ENCODE measurements around the gene TRIM29. TPM values are rescaled to one million over a fixed set of nuclear protein-coding genes. Genes with fewer than 3 reads are reported as not detected.

Gene TRIM29
- total and polyA plus RNA-seq, 10 of the 15 experiments (the other 5 are each of a cell fraction or from before 2014, with no cell fraction given): 0.08 to 0.67 (median 0.26) TPM; not detected in 5

GRCh38 chr11:120134931-120135228 is 3.0 kb downstream of the TRIM29 start:
- RAD21 ChIA-PET (ENCODE audit: unreplicated experiment): no interaction called here
- no peak overlapping the region for H3K4me2 ChIP-seq (ENCODE audit: control insufficient read depth, insufficient read depth)
- 14% methylated on average over 5 of the region's 5 CpGs for WGBS (ENCODE audit: insufficient coverage, insufficient replicate concordance, low lambda C conversion rate, missing lambda C conversion rate)

DNA sequence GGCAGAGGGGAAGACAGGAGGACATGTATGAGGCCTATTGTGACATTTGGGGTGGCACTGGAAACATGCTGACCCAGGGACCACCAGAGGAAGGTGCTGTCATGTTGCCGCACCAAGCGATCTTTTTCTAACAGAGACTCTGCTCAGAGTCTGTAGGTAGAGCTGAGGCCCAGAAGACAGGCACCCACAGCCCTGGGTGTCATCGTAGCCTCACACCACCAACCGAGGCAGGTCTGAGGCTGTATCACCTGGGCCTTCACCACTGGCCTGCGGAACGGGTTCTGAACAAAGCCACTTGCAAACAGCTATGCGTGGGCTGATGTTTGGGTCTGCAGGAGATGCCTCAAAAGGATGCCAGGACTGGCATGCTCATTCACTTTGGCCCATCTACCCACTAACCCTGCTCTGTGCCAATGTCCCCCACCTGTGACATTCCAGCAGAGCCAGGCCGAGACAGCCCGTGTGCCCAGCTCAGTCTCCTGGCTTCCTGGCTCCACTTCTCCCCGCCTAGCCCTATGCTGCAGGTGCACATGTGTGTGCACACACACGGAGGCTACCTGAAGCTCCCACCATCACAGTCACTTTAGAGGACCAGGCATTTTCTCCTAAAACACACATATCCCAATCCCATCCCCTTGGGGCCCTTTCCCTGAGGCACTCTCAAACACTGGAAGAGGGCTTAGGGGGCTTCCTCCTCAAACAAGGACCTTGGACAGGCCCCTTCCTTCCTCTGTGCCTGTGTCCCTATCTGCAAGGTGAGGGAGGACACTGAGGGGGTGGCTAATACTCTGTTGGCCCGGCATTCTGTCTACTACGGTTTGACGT is 3.6 kb downstream of the TRIM29 start:
- no peak for FAIRE-seq
- Histone ChIP-seq H3K9me3 (replicated peaks; ENCODE audit: control insufficient read depth, insufficient read depth, low read length) (no peaks in the 10 kb centered on the region), H2AFZ (ENCODE audit: control insufficient read depth, low read depth, low read length) (no peak overlapping the region), H3K4me1 (ENCODE audit: control insufficient read depth, insufficient read depth, low read length) (no peaks in the 10 kb centered on the region), H3K36me3 (ENCODE audit: control insufficient read depth in 2 of 2, insufficient read depth in 2 of 2, low read length in 1 of 2) (no peaks in the 10 kb centered on the region), H3K27me3 (replicated peaks in 1 of 2; ENCODE audit: control insufficient read depth in 2 of 2, insufficient read depth in 2 of 2, low read length in 1 of 2) (peaks cover 5 to 15% of the 10 kb centered on the region in 2 experiments), H3K9ac (ENCODE audit: control insufficient read depth, insufficient read depth, low read length) (no peak overlapping the region), H3K4me3 (no peak overlapping the region), H3K4me2 (ENCODE audit: control insufficient read depth, insufficient read depth) (no peak overlapping the region), H3K27ac (ENCODE audit: control insufficient read depth, insufficient read depth) (no peak overlapping the region), H4K20me1 (ENCODE audit: control insufficient read depth, insufficient read depth) (no peaks in the 10 kb centered on the region), H3K79me2 (ENCODE audit: control insufficient read depth, insufficient read depth, low read length) (no peaks in the 10 kb centered on the region)
- intact Hi-C loops (cut with micrococcal nuclease; ENCODE audit: unreplicated experiment) (no loop called here), in situ Hi-C loops (cut with MboI) (no loop called here)
- RAD21 ChIA-PET (ENCODE audit: unreplicated experiment): no interaction called here
- CTCF ChIA-PET: interaction anchor here (1.0 kb wide), 1 partner anchor 168 kb away, joined by 3 read pairs; no protein-coding TSS in a partner anchor
- POLR2A ChIA-PET: no interaction called here
- BruUV-seq (replicated peaks): no TSS peak
- DNase-seq (ENCODE audit: low read depth, low spot score): no peak
- SMC1A ChIA-PET (ENCODE audit: uncharacterized antibody, unreplicated experiment): no interaction called here
- whole genome bisulfite sequencing (ENCODE audit: insufficient coverage, insufficient replicate concordance, low lambda C conversion rate, missing lambda C conversion rate): 19% methylated on average over 14 of the region's 14 CpGs
- no peak for TF ChIP-seq TCF12 (IDR thresholded peaks at IDR 0.05; ENCODE audit: low read depth, low read length)
- ATAC-seq: no peak

More at GRCh38 chr11:120134931-120135228, 3.0 kb downstream of the TRIM29 start:
- no peak for FAIRE-seq
- ChIA-PET POLR2A (no interaction called here), SMC1A (ENCODE audit: uncharacterized antibody, unreplicated experiment) (no interaction called here), CTCF (interaction anchor here (0.6 to 1.0 kb wide), 2 partner anchors 67 to 167 kb away, joined by 3 read pairs; no protein-coding TSS in a partner anchor)
- Histone ChIP-seq H4K20me1 (ENCODE audit: control insufficient read depth, insufficient read depth) (no peaks in the 10 kb centered on the region), H3K9ac (ENCODE audit: control insufficient read depth, insufficient read depth, low read length) (no peak overlapping the region), H3K4me3 (no peak overlapping the region), H3K9me3 (replicated peaks; ENCODE audit: control insufficient read depth, insufficient read depth, low read length) (no peaks in the 10 kb centered on the region), H3K27ac (ENCODE audit: control insufficient read depth, insufficient read depth) (no peak overlapping the region), H3K36me3 (ENCODE audit: control insufficient read depth in 2 of 2, insufficient read depth in 2 of 2, low read length in 1 of 2) (no peaks in the 10 kb centered on the region), H2AFZ (ENCODE audit: control insufficient read depth, low read depth, low read length) (no peak overlapping the region), H3K4me1 (ENCODE audit: control insufficient read depth, insufficient read depth, low read length) (no peaks in the 10 kb centered on the region), H3K79me2 (ENCODE audit: control insufficient read depth, insufficient read depth, low read length) (no peaks in the 10 kb centered on the region), H3K27me3 (replicated peaks in 1 of 2; ENCODE audit: control insufficient read depth in 2 of 2, insufficient read depth in 2 of 2, low read length in 1 of 2) (peaks cover 6 to 15% of the 10 kb centered on the region in 2 experiments)
- DNase-seq (ENCODE audit: low read depth, low spot score): no peak
- no peak for ATAC-seq
- intact Hi-C loops (cut with micrococcal nuclease; ENCODE audit: unreplicated experiment): no loop called here
- no peak for TF ChIP-seq SMC3 (IDR thresholded peaks at IDR 0.05; ENCODE audit: borderline replicate concordance, low read length)
- in situ Hi-C loops (cut with MboI): no loop called here
- BruUV-seq (replicated peaks): no TSS peak
